AG09319 (cell line): ENCODE measurements around the gene MLLT3.

Source experiments
- DNase-seq: peaks from one replicate; pipeline ENCODE4 v3.0.0-alpha.2; 2010; ENCODE audit warnings: low read depth; ENCODE audit errors: extremely low read depth
- CTCF ChIP-seq: IDR thresholded peaks from 2 replicates; pipeline ENCODE4 v1.5.1; 2011; ENCODE audit warnings: low read depth, mild to moderate bottlenecking, inconsistent platforms, low read length, moderate library complexity

Gene MLLT3

GRCh38 chr9:20622330-20623020 is at the start of gene MLLT3:
MLLT3 (minus strand) TSS chr9:20622499.
- DNase-seq: peak; percentile 90
- TF ChIP-seq CTCF: no peak; the same call in 1 of the 2 replicates

GRCh38 chr9:20671635-20672034 is 49.3 kb upstream of the MLLT3 start:
- no peak for DNase-seq
- no peak for TF ChIP-seq CTCF

- no peak for DNase-seq
- no peak for TF ChIP-seq CTCF
Observed at GRCh38 chr9:20670395-20670794, 48.1 kb upstream of the MLLT3 start.

- DNase-seq: no peak
- TF ChIP-seq CTCF: no peak
Observed at GRCh38 chr9:20664501-20664900, 42.2 kb upstream of the MLLT3 start.

- DNase-seq: no peak
- TF ChIP-seq CTCF: no peak
Observed at GRCh38 chr9:20663133-20663532, 40.8 kb upstream of the MLLT3 start.

GRCh38 chr9:20662156-20662555 is 39.9 kb upstream of the MLLT3 start:
- TF ChIP-seq CTCF: no peak
- no peak for DNase-seq

- no peak for DNase-seq
- no peak for TF ChIP-seq CTCF
Observed at GRCh38 chr9:20659474-20659967, 37.2 kb upstream of the MLLT3 start.
